Suprapubic skin (tissue), 4 donors: ENCODE data around the gene ANO2.
"Not testable (repeated sequence)": the region's sequence is repeated elsewhere in the genome, so short reads cannot be mapped to it uniquely, and the experiment has no call there.

Experiments
- CTCF ChIP-seq, 2 donors: fragments of 200-600 bp in 1 of 2; fragments of 450-650 bp in 1 of 2; sonication (generic) in 1 of 2; IDR thresholded peaks; one replicate each; pipeline ENCODE4 v1.5.1; 2016 to 2019; ENCODE audit warnings: antibody characterized with exemption in 2 of 2, mild to moderate bottlenecking in 1 of 2, moderate library complexity in 1 of 2
- EP300 ChIP-seq: sonication (generic); formaldehyde crosslinking; IDR thresholded peaks from one replicate; pipeline ENCODE4 v1.6.1; 2017; ENCODE audit warnings: antibody characterized with exemption
- POLR2A ChIP-seq, 2 donors: fragments of 450-650 bp; IDR thresholded peaks; one replicate each; pipeline ENCODE4 v1.6.1; 2017; ENCODE audit warnings: antibody characterized with exemption in 2 of 2, mild to moderate bottlenecking in 2 of 2, moderate library complexity in 2 of 2
- POLR2AphosphoS5 ChIP-seq, 3 donors: sonication (generic); formaldehyde crosslinking; IDR thresholded peaks; one replicate each; pipeline ENCODE4 v1.6.1; 2017; ENCODE audit warnings: antibody characterized with exemption in 3 of 3

GRCh38 chr12:5537026-5537615, 407.9 kb downstream of the ANO2 start:
- TF ChIP-seq CTCF (IDR thresholded peaks at IDR 0.05); POLR2A (IDR thresholded peaks at IDR 0.05); POLR2AphosphoS5 (IDR thresholded peaks at IDR 0.05); EP300: not testable (repeated sequence)
